ENCODE results near the gene CPLX3. TPM values are rescaled to one million over a fixed set of nuclear protein-coding genes. Genes with fewer than 3 reads are reported as not detected.

The CPLX3 gene
- total and polyA plus RNA-seq, 2 of the 8 experiments (the other 6 are each of a cell fraction or from before 2014, with no cell fraction given) = 0.17 TPM; not detected in 1

GRCh38 chr15:74856537-74856936, 30.1 kb downstream of the CPLX3 start:
- no peak overlapping the region for H4K8ac ChIP-seq (ENCODE audit: extremely low read depth, insufficient read depth, low read length)
- H2BK12ac ChIP-seq (ENCODE audit: low read depth, low read length) = no peak overlapping the region
- no peak overlapping the region for H3K27ac ChIP-seq (ENCODE audit: low read depth, low read length)
- no peak overlapping the region for H3K4me2 ChIP-seq (ENCODE audit: insufficient read depth in 1 of 2, low read depth in 2 of 2, low read length in 2 of 2)
- H3K36me3 ChIP-seq (ENCODE audit: control insufficient read depth in 2 of 4, insufficient read depth in 4 of 4, low read length in 3 of 4) = peaks cover 2 to 13% (median 10%) of the 10 kb centered on the region in 4 experiments; a peak in 6 of 8 replicates
- H2AK5ac ChIP-seq (ENCODE audit: low read depth, low read length) = no peak overlapping the region
- no peak overlapping the region for H3K23ac ChIP-seq (ENCODE audit: insufficient read length)
- no peak overlapping the region for H3K4ac ChIP-seq (replicated peaks; ENCODE audit: insufficient read length, low read depth, low read length)
- no peak overlapping the region for H2BK20ac ChIP-seq (ENCODE audit: low read length)
- DNase-seq (ENCODE audit: low read depth in 1 of 2, low spot score in 2 of 2) (no peak), FAIRE-seq (no peak)
- peaks cover 0 to 9% of the 10 kb centered on the region in 2 experiments for H4K20me1 ChIP-seq (replicated peaks in 1 of 2; ENCODE audit: control insufficient read depth in 1 of 2, insufficient read depth in 2 of 2, low read length in 2 of 2)
- H3K9ac ChIP-seq (replicated peaks in 1 of 4; ENCODE audit: extremely low read depth in 1 of 4, low read depth in 3 of 4, low read length in 3 of 4) = no peak overlapping the region
- no peak overlapping the region for H4K91ac ChIP-seq (replicated peaks; ENCODE audit: insufficient read length, low read length)
- no peaks in the 10 kb centered on the region for H3K9me3 ChIP-seq (ENCODE audit: insufficient read depth in 2 of 2, low read depth in 1 of 2, low read length in 1 of 2)
- H3K4me1 ChIP-seq (replicated peaks in 1 of 4; ENCODE audit: control insufficient read depth in 3 of 4, insufficient read depth in 4 of 4, low read length in 3 of 4) = peaks cover 0 to 1% (median 0%) of the 10 kb centered on the region in 4 experiments; a peak in 1 of 7 replicates
- 95% methylated on average over 1 of the region's 1 CpG; no CpG with 5 or more reads in 1 of the 2 experiments for WGBS, 2 experiments (ENCODE audit: extremely low coverage in 1 of 2, insufficient coverage in 1 of 2, insufficient read length in 1 of 2, insufficient replicate concordance in 2 of 2, low coverage in 1 of 2, low lambda C conversion rate in 2 of 2, missing lambda C conversion rate in 1 of 2)
- ChIA-PET POLR2A (ENCODE audit: partially characterized antibody) (interaction anchor here (2.0 to 2.3 kb wide), 2 partner anchors 14 to 50 kb away, joined by 4 to 6 read pairs; partner anchors contain the start of genes FAM219B and ULK3), CTCF (ENCODE audit: partially characterized antibody) (interaction anchor here (0.6 to 4.9 kb wide), 7 partner anchors 12 to 1052 kb away, joined by 3 to 24 read pairs (median 4); partner anchors contain the start of gene ULK3)
- no peak overlapping the region for H4K5ac ChIP-seq (ENCODE audit: insufficient read length, low read depth, low read length)
- H2BK15ac ChIP-seq (ENCODE audit: low read length) = no peak overlapping the region
- no peak overlapping the region for H2BK5ac ChIP-seq (ENCODE audit: low read depth, low read length)
- H3K79me1 ChIP-seq (ENCODE audit: low read depth, low read length) = peaks cover 6% of the 10 kb centered on the region
- no peak overlapping the region for H3K18ac ChIP-seq (ENCODE audit: extremely low read depth, low read length)
- no peak overlapping the region for H2AFZ ChIP-seq (ENCODE audit: low read length)
- H3K23me2 ChIP-seq (ENCODE audit: low read depth, low read length) = no peaks in the 10 kb centered on the region
- no peak overlapping the region for H3K56ac ChIP-seq (replicated peaks; ENCODE audit: insufficient read length, low read depth, low read length)
- no peaks in the 10 kb centered on the region for H3K27me3 ChIP-seq (replicated peaks in 1 of 4; ENCODE audit: control insufficient read depth in 3 of 4, extremely low read depth in 1 of 4, insufficient read depth in 3 of 4, low read length in 3 of 4)
- H3K79me2 ChIP-seq (ENCODE audit: control insufficient read depth in 1 of 2, insufficient read depth in 2 of 2, low read length in 2 of 2) = peaks cover 0 to 4% of the 10 kb centered on the region in 2 experiments; a peak in 1 of 4 replicates
- no peak overlapping the region for H3K4me3 ChIP-seq (ENCODE audit: extremely low read depth in 1 of 4, insufficient read depth in 2 of 4, low read depth in 3 of 4, low read length in 4 of 4)
- H3K14ac ChIP-seq (ENCODE audit: insufficient read length) = no peak overlapping the region
- H2BK120ac ChIP-seq (replicated peaks; ENCODE audit: low read depth, low read length) = no peak overlapping the region
- TF ChIP-seq NRF1 (IDR thresholded peaks at IDR 0.05; ENCODE audit: low read depth, low read length) = no peak
- no peak for TF ChIP-seq HDAC6 (IDR thresholded peaks at IDR 0.05; ENCODE audit: low read depth, low read length)
- no peak for TF ChIP-seq RNF2 (IDR thresholded peaks at IDR 0.05; ENCODE audit: borderline replicate concordance, low read depth, low read length, missing control alignments, poor library complexity, severe bottlenecking)
- no peak for TF ChIP-seq BACH1 (IDR thresholded peaks at IDR 0.05; ENCODE audit: low read length)
- no peak for TF ChIP-seq KDM5A (IDR thresholded peaks at IDR 0.05; ENCODE audit: low read length)
- no peak for TF ChIP-seq SP1 (IDR thresholded peaks at IDR 0.05; ENCODE audit: low read depth, low read length)
- TF ChIP-seq ASH2L (IDR thresholded peaks at IDR 0.05; ENCODE audit: low read length) = no peak
- no peak for TF ChIP-seq SP4 (IDR thresholded peaks at IDR 0.05; ENCODE audit: low read length)
- no peak for TF ChIP-seq POLR2A (IDR thresholded peaks at IDR 0.05; ENCODE audit: control extremely low read depth in 1 of 2, low read depth in 2 of 2, low read length in 2 of 2)
- TF ChIP-seq CBX8 (IDR thresholded peaks at IDR 0.05; ENCODE audit: borderline replicate concordance, low read depth, low read length) = no peak
- TF ChIP-seq SP2 (IDR thresholded peaks at IDR 0.05; ENCODE audit: low read length) = no peak
- no peak for TF ChIP-seq FOSL1 (IDR thresholded peaks at IDR 0.05; ENCODE audit: insufficient read depth, low read depth, low read length)
- no peak for TF ChIP-seq RFX5 (IDR thresholded peaks at IDR 0.05; ENCODE audit: borderline replicate concordance, low read depth, low read length)
- TF ChIP-seq MAFK (IDR thresholded peaks at IDR 0.05; ENCODE audit: low read depth, low read length) = no peak
- TF ChIP-seq CBX5 (IDR thresholded peaks at IDR 0.05; ENCODE audit: low read depth, low read length) = no peak
- no peak for TF ChIP-seq SRF (IDR thresholded peaks at IDR 0.05; ENCODE audit: low read depth, low read length)

Data from H1 (cell line).